Stomach (tissue), 9 donors: ENCODE results near the gene GOLGA7B. TPM values are rescaled to one million over a fixed set of nuclear protein-coding genes. Genes with fewer than 3 reads are reported as not detected.

Experiments
- DNase-seq, 2 donors: peaks; one replicate each; pipeline versions ENCODE4 v3.0.0 to v3.0.0-alpha.2; 2013 to 2019
- H3K27ac ChIP-seq, 5 donors: fragments of 200-600 bp in 4 of 5; sonication (generic) in 4 of 5; one replicate each; pipeline ENCODE4 v1.5.1; 2013 to 2019; ENCODE audit warnings: mild to moderate bottlenecking in 1 of 5, moderate library complexity in 1 of 5
- H3K27me3 ChIP-seq, 3 donors: fragments of 200-600 bp; sonication (generic); one replicate each; pipeline ENCODE4 v1.5.1; 2017 to 2019; ENCODE audit warnings: mixed run types in 1 of 3
- H3K36me3 ChIP-seq, 4 donors: fragments of 200-600 bp; sonication (generic); 1 replicate in 3 of 4; 2 replicates in 1 of 4; pipeline ENCODE4 v1.5.1; 2016 to 2019
- H3K4me1 ChIP-seq, 4 donors: fragments of 200-600 bp; sonication (generic); one replicate each; pipeline ENCODE4 v1.5.1; 2016 to 2019
- H3K4me3 ChIP-seq, 4 donors: fragments of 200-600 bp; sonication (generic) in 3 of 4; one replicate each; pipeline ENCODE4 v1.5.1; 2016 to 2019; ENCODE audit warnings: mild to moderate bottlenecking in 1 of 4
- H3K9me3 ChIP-seq, 4 donors: fragments of 200-600 bp; sonication (generic); one replicate each; pipeline ENCODE4 v1.5.1; 2016 to 2019
- CTCF ChIP-seq, 7 experiments: fragments of 450-650 bp in 4 of 7; fragments of 200-600 bp in 3 of 7; sonication (generic) in 3 of 7; IDR thresholded peaks; one replicate each; pipeline ENCODE4 v1.5.1; 2016 to 2019; ENCODE audit warnings: antibody characterized with exemption in 7 of 7, control low read depth in 2 of 7, mild to moderate bottlenecking in 1 of 7
- EP300 ChIP-seq: sonication (generic); formaldehyde crosslinking; IDR thresholded peaks from one replicate; pipeline ENCODE4 v1.6.1; 2017; ENCODE audit warnings: antibody characterized with exemption
- POLR2A ChIP-seq, 4 donors: fragments of 450-650 bp; IDR thresholded peaks; one replicate each; pipeline ENCODE4 v1.6.1; 2016; ENCODE audit warnings: antibody characterized with exemption in 4 of 4, control low read depth in 2 of 4, mild to moderate bottlenecking in 1 of 4, moderate library complexity in 1 of 4
- POLR2AphosphoS5 ChIP-seq, 3 donors: sonication (generic); formaldehyde crosslinking; IDR thresholded peaks; one replicate each; pipeline ENCODE4 v1.6.1; 2016; ENCODE audit warnings: antibody characterized with exemption in 3 of 3
- WGBS, 5 donors: extraction: QIAGEN DNeasy Blood & Tissue Kit in 3 of 5; methylation state at CpG; one replicate each; pipeline versions ENCODE4 v1.1.5 to v1.1.7; 2013 to 2018; 5-methylcytosine and 5-hydroxymethylcytosine counted together
- intact Hi-C: fragments of 100-400 bp; cut with DNase I; formaldehyde crosslinking; loops from one replicate; pipeline ENCODE4 v1.15.1; 2023; ENCODE audit warnings: low total_unique reads
- polyA plus RNA-seq, 3 donors: library from polyadenylated mRNA; stranded (reverse); fragments of 200-250 nt; gene quantifications; one replicate each; pipeline ENCODE4 v1.2.3, GENCODE V29; 2013
- total RNA-seq, 5 donors: library from RNA; depleted of rRNA; stranded (reverse); fragments of >200 nt; gene quantifications; one replicate each; pipeline versions ENCODE4 v1.1.0 to v1.2.3, GENCODE V29; 2014 to 2016
- donor health status: healthy with polysubstance abuse.
- donor health status: Bipolar disorder and iron deficiency.
- donor health status: healthy.

Gene GOLGA7B
- total and polyA plus RNA-seq, 8 donors: 0.31 to 2.8 (median 0.83) TPM

- H3K4me1 ChIP-seq: peaks cover 9 to 15% (median 13%) of the 10 kb centered on the region in 4 donors
- TF ChIP-seq EP300 (no peak), CTCF (IDR thresholded peaks at IDR 0.05) (no peak), POLR2A (IDR thresholded peaks at IDR 0.05) (no peak), POLR2AphosphoS5 (IDR thresholded peaks at IDR 0.05) (no peak)
- H3K4me3 ChIP-seq: no peak overlapping the region
- no peaks in the 10 kb centered on the region for H3K36me3 ChIP-seq
- intact Hi-C loops: no loop called here
- WGBS, 5 donors: 92 to 95% (median 94%) methylated on average over 9 to 10 of the region's 10 CpGs
- H3K9me3 ChIP-seq: no peaks in the 10 kb centered on the region
- H3K27me3 ChIP-seq: peaks cover 0 to 71% (median 0%) of the 10 kb centered on the region in 3 donors
- no peak for DNase-seq
- no peak overlapping the region for H3K27ac ChIP-seq
These were observed 17.0 kb downstream of the GOLGA7B start for GRCh38 chr10:97866524-97867219.

GRCh38 chr10:97867220-97867800, 17.7 kb downstream of the GOLGA7B start:
- WGBS, 5 donors: 87 to 91% (median 89%) methylated on average over 9 to 10 of the region's 10 CpGs

GRCh38 chr10:97868134-97868685, 18.6 kb downstream of the GOLGA7B start:
- TF ChIP-seq EP300 (no peak), POLR2A (IDR thresholded peaks at IDR 0.05) (no peak), CTCF (IDR thresholded peaks at IDR 0.05) (no peak)
- H3K27me3 ChIP-seq: peaks cover 0 to 66% (median 0%) of the 10 kb centered on the region in 3 donors
- no peaks in the 10 kb centered on the region for H3K36me3 ChIP-seq
- no peak overlapping the region for H3K27ac ChIP-seq
- DNase-seq: peak in 1 of 2 donors; percentile 43
- 70 to 93% (median 80%) methylated on average over 4 of the region's 4 CpGs for WGBS, 5 donors
- intact Hi-C loops: no loop called here
- H3K4me1 ChIP-seq: peaks cover 9 to 15% (median 13%) of the 10 kb centered on the region in 4 donors
- no peaks in the 10 kb centered on the region for H3K9me3 ChIP-seq
- H3K4me3 ChIP-seq: no peak overlapping the region

More at GRCh38 chr10:97867220-97867800, 17.7 kb downstream of the GOLGA7B start:
- intact Hi-C loops: no loop called here
- Histone ChIP-seq H3K9me3 (no peaks in the 10 kb centered on the region), H3K4me1 (peaks cover 9 to 15% (median 13%) of the 10 kb centered on the region in 4 donors), H3K27me3 (peaks cover 0 to 70% (median 0%) of the 10 kb centered on the region in 3 donors), H3K4me3 (no peak overlapping the region), H3K36me3 (no peaks in the 10 kb centered on the region), H3K27ac (no peak overlapping the region)
- no peak for TF ChIP-seq EP300
- DNase-seq: no peak

GRCh38 chr10:97869091-97870042, 19.7 kb downstream of the GOLGA7B start:
- Histone ChIP-seq H3K36me3 (no peaks in the 10 kb centered on the region), H3K4me1 (peaks cover 9 to 15% (median 13%) of the 10 kb centered on the region in 4 donors), H3K4me3 (no peak overlapping the region), H3K9me3 (no peaks in the 10 kb centered on the region), H3K27me3 (peaks cover 0 to 60% (median 0%) of the 10 kb centered on the region in 3 donors), H3K27ac (no peak overlapping the region)
- peak; percentile 87 to 93 for DNase-seq
- intact Hi-C loops: no loop called here
- TF ChIP-seq CTCF (IDR thresholded peaks at IDR 0.05) (peak in 6 of 7 experiments; percentile 64 to 99 (median 81)), EP300 (no peak), POLR2AphosphoS5 (IDR thresholded peaks at IDR 0.05) (peak in 2 of 3 donors; percentile 8 to 59), POLR2A (IDR thresholded peaks at IDR 0.05) (no peak)
- WGBS, 5 donors: 5 to 16% (median 11%) methylated on average over 9 to 19 of the region's 19 CpGs
